IMR-90 (cell line): ENCODE data around the gene ALDH1A2. TPM values are rescaled to one million over a fixed set of nuclear protein-coding genes. Genes with fewer than 3 reads are reported as not detected.

ENCODE experiments used
- ATAC-seq: fragments of 200-7000 bp; cut with Tn5 transposase; 2 replicates; pipeline ENCODE4 v1.9.1; 2020; ENCODE audit warnings: low read depth, mild to moderate bottlenecking, moderate library complexity
- BruUV-seq: library from RNA; stranded (reverse); fragments of 400-500 nt; replicated peaks from 2 replicates; lab custom pipeline; 2021; lab: Mats Ljungman, UMichigan
- CTCF ChIA-PET: fragments of 300-600 bp; formaldehyde crosslinking; extraction: SDS; loops from one replicate; lab custom pipeline; 2021; ENCODE audit warnings: antibody characterized with exemption; lab: Yijun Ruan, JAX
- POLR2A ChIA-PET: fragments of 300-600 bp; sonication (Branson Sonifier 250); formaldehyde crosslinking; loops from one replicate; lab custom pipeline; 2022; ENCODE audit warnings: antibody characterized with exemption; ENCODE audit not compliant: unreplicated experiment; lab: Charles Lee
- DNase-seq: peaks from one replicate; pipeline ENCODE4 v3.0.0; 2013
- H2AFZ ChIP-seq: replicated peaks from 2 replicates; pipeline ENCODE3; 2013; ENCODE audit warnings: low read length, mild to moderate bottlenecking; ENCODE audit not compliant: poor library complexity
- H2AK5ac ChIP-seq: 2 replicates; pipeline ENCODE4 v1.6.1; 2013; ENCODE audit warnings: low read depth, low read length, inconsistent platforms
- H2AK9ac ChIP-seq: replicated peaks from 2 replicates; pipeline ENCODE3; 2013; ENCODE audit warnings: mild to moderate bottlenecking, low read depth, low read length, moderate library complexity; ENCODE audit not compliant: poor library complexity
- H2BK120ac ChIP-seq: 2 replicates; pipeline ENCODE4 v1.6.1; 2013; ENCODE audit warnings: low read depth, low read length, inconsistent platforms
- H2BK15ac ChIP-seq: 3 replicates; pipeline ENCODE4 v1.6.1; 2013; ENCODE audit warnings: low read depth, low read length, inconsistent platforms
- H2BK20ac ChIP-seq: 2 replicates; pipeline ENCODE4 v1.6.1; 2013; ENCODE audit warnings: low read depth, mild to moderate bottlenecking, inconsistent platforms, low read length, moderate library complexity
- H2BK5ac ChIP-seq: 2 replicates; pipeline ENCODE4 v1.6.1; 2013; ENCODE audit warnings: mild to moderate bottlenecking, low read depth, low read length, inconsistent platforms; ENCODE audit not compliant: poor library complexity, severe bottlenecking
- H3K14ac ChIP-seq: replicated peaks from 2 replicates; pipeline ENCODE4 v1.6.1; 2013; ENCODE audit warnings: low read depth, low read length, inconsistent platforms
- H3K18ac ChIP-seq: 2 replicates; pipeline ENCODE4 v1.6.1; 2013; ENCODE audit warnings: low read depth, low read length, control low read depth
- H3K23ac ChIP-seq: 2 replicates; pipeline ENCODE4 v1.6.1; 2013; ENCODE audit warnings: low read depth, low read length, inconsistent platforms
- H3K27ac ChIP-seq: 2 replicates; pipeline ENCODE4 v1.5.1; 2013; ENCODE audit warnings: mild to moderate bottlenecking, control low read depth, low read length; ENCODE audit not compliant: insufficient read depth
- H3K27me3 ChIP-seq: 2 replicates; pipeline ENCODE4 v1.6.1; 2013; ENCODE audit warnings: low read length; ENCODE audit not compliant: control insufficient read depth, insufficient read depth
- H3K36me3 ChIP-seq: 2 replicates; pipeline ENCODE4 v1.6.1; 2013; ENCODE audit warnings: low read length, mixed read lengths; ENCODE audit not compliant: control insufficient read depth, insufficient read depth
- H3K4ac ChIP-seq: 2 replicates; pipeline ENCODE4 v1.6.1; 2013; ENCODE audit warnings: low read depth, low read length, inconsistent platforms
- H3K4me1 ChIP-seq: 2 replicates; pipeline ENCODE4 v1.6.1; 2013; ENCODE audit warnings: low read length, mixed read lengths; ENCODE audit not compliant: control insufficient read depth, insufficient read depth
- H3K4me2 ChIP-seq: 2 replicates; pipeline ENCODE4 v1.6.1; 2013; ENCODE audit warnings: low read depth, mild to moderate bottlenecking, control low read depth, low read length, moderate library complexity
- H3K4me3 ChIP-seq: 2 replicates; pipeline ENCODE4 v1.5.1; 2013; ENCODE audit warnings: low read depth, mild to moderate bottlenecking, control low read depth, low read length, moderate library complexity; ENCODE audit not compliant: insufficient read depth
- H3K56ac ChIP-seq: 2 replicates; pipeline ENCODE4 v1.6.1; 2013; ENCODE audit warnings: low read length, inconsistent platforms; ENCODE audit not compliant: insufficient read depth; ENCODE audit errors: extremely low read depth
- H3K79me1 ChIP-seq, 2 experiments: 2 replicates each; pipeline ENCODE4 v1.6.1; 2013; ENCODE audit warnings: low read length in 2 of 2, inconsistent platforms in 1 of 2, low read depth in 1 of 2
- H3K9ac ChIP-seq: 2 replicates; pipeline ENCODE4 v1.6.1; 2013; ENCODE audit warnings: low read depth, low read length, control low read depth
- H3K9me1 ChIP-seq: 2 replicates; pipeline ENCODE4 v1.6.1; 2013; ENCODE audit warnings: low read length, inconsistent platforms; ENCODE audit not compliant: insufficient read depth
- H3K9me3 ChIP-seq: 2 replicates; pipeline ENCODE4 v1.6.1; 2013; ENCODE audit warnings: low read length; ENCODE audit not compliant: control insufficient read depth, insufficient read depth
- H4K20me1 ChIP-seq: 2 replicates; pipeline ENCODE4 v1.6.1; 2013; ENCODE audit warnings: low read length, inconsistent platforms; ENCODE audit not compliant: insufficient read depth
- H4K5ac ChIP-seq: 2 replicates; pipeline ENCODE4 v1.6.1; 2013; ENCODE audit warnings: mild to moderate bottlenecking, low read depth, low read length, control low read depth
- H4K8ac ChIP-seq, 2 experiments: 2 replicates each; pipeline ENCODE4 v1.6.1; 2013; ENCODE audit warnings: low read depth in 2 of 2, low read length in 2 of 2, control low read depth in 1 of 2, inconsistent platforms in 1 of 2
- H4K91ac ChIP-seq: 2 replicates; pipeline ENCODE4 v1.6.1; 2013; ENCODE audit warnings: low read depth, low read length, inconsistent platforms; ENCODE audit not compliant: insufficient read depth
- BHLHE40 ChIP-seq: fragments of 150-350 bp; IDR thresholded peaks from 2 replicates; pipeline ENCODE4 v1.6.1; 2016; ENCODE audit warnings: mild to moderate bottlenecking, low read depth, low read length
- CTCF ChIP-seq: conservative IDR thresholded peaks from 2 replicates; pipeline ENCODE4 v1.5.1; 2012; ENCODE audit warnings: mild to moderate bottlenecking, low read depth, low read length, improper control_type of control experiment
- ELK1 ChIP-seq: fragments of 150-350 bp; IDR thresholded peaks from 2 replicates; pipeline ENCODE4 v1.6.1; 2016; ENCODE audit warnings: low read depth, mild to moderate bottlenecking, low read length, moderate library complexity, borderline replicate concordance
- MAFK ChIP-seq: IDR thresholded peaks from 2 replicates; pipeline ENCODE4 v1.6.1; 2012; ENCODE audit warnings: low read depth, low read length, improper control_type of control experiment
- NFE2L2 ChIP-seq: fragments of 150-350 bp; IDR thresholded peaks from 2 replicates; pipeline ENCODE4 v1.6.1; 2016; ENCODE audit warnings: low read depth, mild to moderate bottlenecking, low read length
- POLR2A ChIP-seq: IDR thresholded peaks from 2 replicates; pipeline ENCODE4 v1.6.1; 2012; ENCODE audit warnings: mild to moderate bottlenecking, low read depth, low read length
- RAD21 ChIP-seq: IDR thresholded peaks from 2 replicates; pipeline ENCODE4 v1.6.1; 2012; ENCODE audit warnings: low read length, improper control_type of control experiment
- WGBS, 2 experiments: methylation state at CpG; one replicate each; pipeline versions ENCODE4 v1.1.5 to v1.1.7; 2013; ENCODE audit warnings: missing lambda C conversion rate in 2 of 2; ENCODE audit not compliant: insufficient read length in 1 of 2; ENCODE audit errors: extremely low coverage in 2 of 2; 5-methylcytosine and 5-hydroxymethylcytosine counted together
- dilution Hi-C: fragments of 300-500 bp; cut with HindIII; formaldehyde crosslinking; loops from one replicate; pipeline ENCODE4 v1.14.3; 2018; ENCODE audit warnings: low sequenced_read_pairs; ENCODE audit not compliant: unreplicated experiment
- in situ Hi-C: fragments of 300-500 bp; cut with MboI; formaldehyde crosslinking; loops from 3 replicates; pipeline ENCODE4 v1.14.3; 2019; ENCODE audit warnings: low sequenced_read_pairs, inconsistent platforms, mixed read lengths
- intact Hi-C: fragments of 100-400 bp; cut with micrococcal nuclease; formaldehyde crosslinking; loops from 2 replicates; pipeline ENCODE4 v1.10.0; 2022
- polyA plus RNA-seq, 3 experiments: library from polyadenylated mRNA; depleted of rRNA; stranded (reverse); fragments of >200 nt; gene quantifications; 2 replicates each; pipeline ENCODE4 v1.2.3, GENCODE V29; 2012; ENCODE audit warnings: low replicate concordance in 1 of 3
- total RNA-seq: library from RNA; depleted of rRNA; stranded (reverse); fragments of >200 nt; gene quantifications from 2 replicates; pipeline ENCODE4 v1.2.3, GENCODE V29; 2012

ALDH1A2 gene
- total and polyA plus RNA-seq, 2 of the 4 experiments (the other 2 are of a cell fraction) = not detected

- Histone ChIP-seq H2AK9ac (no peak overlapping the region), H3K4me2 (no peak overlapping the region), H4K5ac (no peak overlapping the region), H4K91ac (no peak overlapping the region), H3K14ac (no peak overlapping the region), H2BK120ac (no peak overlapping the region), H3K4me3 (no peak overlapping the region), H2BK15ac (no peak overlapping the region), H3K18ac (no peak overlapping the region), H4K8ac (no peak overlapping the region), H3K9me3 (no peaks in the 10 kb centered on the region), H2BK20ac (no peak overlapping the region), H3K4me1 (no peaks in the 10 kb centered on the region), H3K27ac (no peak overlapping the region), H2AK5ac (no peak overlapping the region), H3K4ac (no peak overlapping the region), H3K27me3 (peaks cover 2% of the 10 kb centered on the region; the same call in 1 of the 2 replicates), H3K36me3 (no peaks in the 10 kb centered on the region), H3K23ac (no peak overlapping the region), H3K9ac (no peak overlapping the region), H3K9me1 (no peaks in the 10 kb centered on the region), H4K20me1 (no peaks in the 10 kb centered on the region), H2AFZ (no peak overlapping the region), H3K79me1 (no peaks in the 10 kb centered on the region), H3K56ac (no peak overlapping the region), H2BK5ac (no peak overlapping the region)
- no TSS peak for BruUV-seq
- DNase-seq (no peak), ATAC-seq (no peak)
- dilution Hi-C loops (no loop called here), in situ Hi-C loops (no loop called here), intact Hi-C loops (no loop called here)
- no peak for TF ChIP-seq RAD21
- no peak for TF ChIP-seq MAFK
- TF ChIP-seq POLR2A = no peak
- TF ChIP-seq BHLHE40 = no peak
- no peak for TF ChIP-seq NFE2L2
- no peak for TF ChIP-seq CTCF
- no peak for TF ChIP-seq ELK1
- no CpG with 5 or more reads among the region's 6 CpGs for WGBS, 2 experiments
- ChIA-PET POLR2A (no interaction called here), CTCF (interaction anchor here (0.7 kb wide), 1 partner anchor 31 kb away, joined by 3 read pairs; no protein-coding TSS in a partner anchor)
Observed at GRCh38 chr15:58040150-58040549, 25.4 kb downstream of the ALDH1A2 start.
